HepG2 (cell line): ENCODE results near the gene GGA1. TPM values are rescaled to one million over a fixed set of nuclear protein-coding genes. Genes with fewer than 3 reads are reported as not detected.
A peak's percentile ranks its signal among the peaks of the same experiment; 100 is the strongest.

ENCODE experiments used
- AHR ChIP-seq: IDR thresholded peaks from 2 replicates; pipeline ENCODE4 v1.6.1; 2018; ENCODE audit warnings: missing genetic modification reagents, missing compliant biosample characterization
- ARNT ChIP-seq: fragments of 450-650 bp; IDR thresholded peaks from 2 replicates; pipeline ENCODE4 v1.6.1; 2017
- ATF7-NPFF ChIP-seq: sonication (generic); formaldehyde crosslinking; IDR thresholded peaks from 2 replicates; pipeline ENCODE4 v1.8.1; 2023; ENCODE audit warnings: mild to moderate bottlenecking, low read depth, missing genetic modification reagents, moderate library complexity
- CREB3 ChIP-seq: sonication (generic); formaldehyde crosslinking; IDR thresholded peaks from 2 replicates; pipeline ENCODE4 v1.5.0; 2020; ENCODE audit warnings: missing genetic modification reagents
- E2F5 ChIP-seq: sonication (generic); formaldehyde crosslinking; conservative IDR thresholded peaks from 2 replicates; pipeline ENCODE4 v1.4.0; 2020; ENCODE audit warnings: missing genetic modification reagents
- FOXJ3 ChIP-seq: sonication (generic); formaldehyde crosslinking; IDR thresholded peaks from 2 replicates; pipeline ENCODE4 v1.4.0; 2020; ENCODE audit warnings: missing genetic modification reagents, mild to moderate bottlenecking, borderline replicate concordance
- GMEB2 ChIP-seq: IDR thresholded peaks from 2 replicates; pipeline ENCODE4 v1.6.1; 2016; ENCODE audit warnings: missing biosample characterization, missing genetic modification reagents, low read depth
- GPBP1L1 ChIP-seq: sonication (generic); formaldehyde crosslinking; IDR thresholded peaks from 2 replicates; pipeline ENCODE4 v1.5.0; 2020; ENCODE audit warnings: mild to moderate bottlenecking, missing genetic modification reagents
- GZF1 ChIP-seq: sonication (generic); formaldehyde crosslinking; IDR thresholded peaks from 2 replicates; pipeline ENCODE4 v1.5.1; 2020; ENCODE audit warnings: mild to moderate bottlenecking, missing genetic modification reagents
- HOXA5 ChIP-seq: sonication (generic); formaldehyde crosslinking; IDR thresholded peaks from 2 replicates; pipeline ENCODE4 v1.4.0; 2020; ENCODE audit warnings: missing genetic modification reagents
- JDP2 ChIP-seq: sonication (generic); formaldehyde crosslinking; IDR thresholded peaks from 2 replicates; pipeline ENCODE4 v1.8.1; 2022; ENCODE audit warnings: missing genetic modification reagents, borderline replicate concordance
- MAF1 ChIP-seq: sonication (generic); formaldehyde crosslinking; IDR thresholded peaks from 2 replicates; pipeline ENCODE4 v1.5.0; 2020; ENCODE audit warnings: missing genetic modification reagents, borderline replicate concordance
- MYC ChIP-seq: sonication (generic); formaldehyde crosslinking; IDR thresholded peaks from 2 replicates; pipeline ENCODE4 v1.9.0; 2021; ENCODE audit warnings: missing genetic modification reagents, borderline replicate concordance
- POGK ChIP-seq: sonication (generic); formaldehyde crosslinking; conservative IDR thresholded peaks from 2 replicates; pipeline ENCODE4 v1.8.0; 2022; ENCODE audit warnings: mild to moderate bottlenecking, moderate library complexity, missing genetic modification reagents
- STAG1 ChIP-seq: sonication (generic); formaldehyde crosslinking; IDR thresholded peaks from 2 replicates; pipeline ENCODE4 v1.4.0; 2020; ENCODE audit warnings: missing genetic modification reagents
- ZNF121 ChIP-seq: sonication (generic); formaldehyde crosslinking; IDR thresholded peaks from 2 replicates; pipeline ENCODE4 v1.5.0; 2020; ENCODE audit warnings: mild to moderate bottlenecking, missing genetic modification reagents
- ZNF333 ChIP-seq: sonication (generic); formaldehyde crosslinking; IDR thresholded peaks from 2 replicates; pipeline ENCODE4 v1.4.0; 2020; ENCODE audit warnings: mild to moderate bottlenecking, missing genetic modification reagents, borderline replicate concordance
- ZNF362 ChIP-seq: sonication (generic); formaldehyde crosslinking; IDR thresholded peaks from 2 replicates; pipeline ENCODE4 v1.4.0; 2020; ENCODE audit warnings: missing genetic modification reagents, mild to moderate bottlenecking, borderline replicate concordance
- ZNF619 ChIP-seq: sonication (generic); formaldehyde crosslinking; IDR thresholded peaks from 2 replicates; pipeline ENCODE4 v1.4.0; 2020; ENCODE audit warnings: mild to moderate bottlenecking, missing genetic modification reagents
- ZSCAN25 ChIP-seq: sonication (generic); formaldehyde crosslinking; IDR thresholded peaks from 2 replicates; pipeline ENCODE4 v1.8.0; 2022; ENCODE audit warnings: mild to moderate bottlenecking, missing genetic modification reagents
- polyA plus RNA-seq, 8 experiments: library from polyadenylated mRNA; depleted of rRNA in 3 of 8; stranded (reverse) in 7 of 8; unstranded in 1 of 8; fragments of >200 nt; fragmentation: Illumina TruSeq in 4 of 8; extraction: Trizol in 4 of 8; gene quantifications; 2 replicates each; pipeline versions ENCODE4 v1.2.1 to v1.2.3, GENCODE V29; 2011 to 2016; ENCODE audit warnings: low read depth in 4 of 8, missing spikeins in 1 of 8, mixed read lengths in 1 of 8; ENCODE audit not compliant: insufficient read depth in 1 of 8
- total RNA-seq, 5 experiments: library from RNA; depleted of rRNA; stranded (reverse); fragments of >200 nt; fragmentation: Illumina TruSeq; extraction: Trizol; gene quantifications; 2 replicates each; pipeline ENCODE4 v1.2.3, GENCODE V29; 2016; ENCODE audit warnings: low read depth in 1 of 5

The GGA1 gene
- total and polyA plus RNA-seq, 2 of the 13 experiments (the other 11 are each of a cell fraction or from before 2014, with no cell fraction given), result 29.1 to 87.2 TPM

- TF ChIP-seq HOXA5 (CRISPR knock-in tag) (peak; percentile 89), ZSCAN25 (CRISPR knock-in tag) (peak; percentile 89), STAG1 (peak; percentile 56), ZNF362 (CRISPR knock-in tag) (no peak), ZNF333 (CRISPR knock-in tag) (0 out of 2 replicates have a peak, but pooled peaks have one; percentile 93), CREB3 (peak; percentile 70; the same call in 1 of the 2 replicates), POGK (no peak), E2F5 (CRISPR knock-in tag) (no peak), ATF7-NPFF (no peak), ZNF619 (CRISPR knock-in tag) (no peak), AHR (CRISPR knock-in tag) (no peak), ZNF121 (CRISPR knock-in tag) (no peak; the same call in 1 of the 2 replicates), GMEB2 (no peak), JDP2 (no peak), FOXJ3 (CRISPR knock-in tag) (peak; percentile 74; the same call in 1 of the 2 replicates), MYC (CRISPR knock-in tag) (peak; percentile 99), ARNT (no peak), GZF1 (CRISPR knock-in tag) (0 out of 2 replicates have a peak, but pooled peaks have one; percentile 47), GPBP1L1 (CRISPR knock-in tag) (no peak), MAF1 (CRISPR knock-in tag) (no peak; the same call in 1 of the 2 replicates)
Measured at GRCh38 chr22:37561212-37562048, 47.2 kb upstream of the GGA1 start (continued).
